Cardiac fibroblast (primary cell): Measurements from ENCODE around the gene NR2F6.
"Not testable (repeated sequence)": the region's sequence is repeated elsewhere in the genome, so short reads cannot be mapped to it uniquely, and the experiment has no call there.

Experiments
- DNase-seq, 2 donors: peaks; one replicate each; pipeline versions ENCODE4 v3.0.0 to v3.0.0-alpha.2; 2010; ENCODE audit warnings: low read depth in 2 of 2
- H3K4me3 ChIP-seq, 2 donors: replicated peaks in 1 of 2; 1 replicate in 1 of 2; 2 replicates in 1 of 2; pipeline ENCODE4 v1.5.1; 2011; ENCODE audit warnings: low read depth in 2 of 2, low read length in 2 of 2, mild to moderate bottlenecking in 2 of 2, moderate library complexity in 1 of 2
- TF ChIP-seq, protein P1 (sequence below): IDR thresholded peaks from one replicate; pipeline ENCODE4 v1.5.1; 2011; ENCODE audit warnings: low read depth, mild to moderate bottlenecking, low read length, inconsistent platforms

NR2F6 gene

DNA sequence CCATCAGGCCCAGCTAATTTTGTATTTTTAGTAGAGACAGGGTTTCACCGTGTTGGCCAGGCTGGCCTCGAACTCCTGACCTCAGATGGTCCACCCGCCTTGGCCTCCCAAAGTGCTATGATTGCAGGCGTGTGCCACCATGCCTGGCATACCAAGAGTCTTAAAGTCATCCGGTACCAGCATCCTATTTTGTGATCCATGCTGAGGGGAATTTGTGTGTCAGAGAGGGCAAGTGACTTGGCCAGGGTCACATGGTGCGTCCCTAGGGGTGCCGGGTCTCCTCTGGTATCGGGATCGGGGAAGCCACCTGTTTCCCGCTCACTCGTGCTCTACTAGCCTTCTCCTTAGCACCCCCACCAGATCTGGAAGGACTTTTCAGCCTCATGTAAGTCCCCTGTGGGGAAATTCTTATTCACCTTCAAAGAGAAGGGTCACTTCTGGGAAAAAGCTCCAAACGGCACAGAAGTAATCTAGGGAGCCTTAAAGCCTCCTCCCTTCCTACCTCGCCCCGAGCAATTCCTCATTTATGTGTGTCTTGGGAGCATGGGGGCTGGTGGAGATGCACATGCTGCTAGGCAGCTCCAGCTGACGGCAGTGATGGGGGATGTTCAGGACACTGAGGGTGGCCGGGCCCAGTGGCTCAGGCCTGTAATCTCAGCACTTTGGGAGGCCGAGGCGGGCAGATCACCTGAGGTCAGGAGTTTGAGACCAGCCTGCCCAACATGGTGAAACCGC lies 29.9 kb upstream of the NR2F6 start:
- H3K4me3 ChIP-seq = no peak overlapping the region
- DNase-seq = no peak
- TF ChIP-seq, protein P1, sequence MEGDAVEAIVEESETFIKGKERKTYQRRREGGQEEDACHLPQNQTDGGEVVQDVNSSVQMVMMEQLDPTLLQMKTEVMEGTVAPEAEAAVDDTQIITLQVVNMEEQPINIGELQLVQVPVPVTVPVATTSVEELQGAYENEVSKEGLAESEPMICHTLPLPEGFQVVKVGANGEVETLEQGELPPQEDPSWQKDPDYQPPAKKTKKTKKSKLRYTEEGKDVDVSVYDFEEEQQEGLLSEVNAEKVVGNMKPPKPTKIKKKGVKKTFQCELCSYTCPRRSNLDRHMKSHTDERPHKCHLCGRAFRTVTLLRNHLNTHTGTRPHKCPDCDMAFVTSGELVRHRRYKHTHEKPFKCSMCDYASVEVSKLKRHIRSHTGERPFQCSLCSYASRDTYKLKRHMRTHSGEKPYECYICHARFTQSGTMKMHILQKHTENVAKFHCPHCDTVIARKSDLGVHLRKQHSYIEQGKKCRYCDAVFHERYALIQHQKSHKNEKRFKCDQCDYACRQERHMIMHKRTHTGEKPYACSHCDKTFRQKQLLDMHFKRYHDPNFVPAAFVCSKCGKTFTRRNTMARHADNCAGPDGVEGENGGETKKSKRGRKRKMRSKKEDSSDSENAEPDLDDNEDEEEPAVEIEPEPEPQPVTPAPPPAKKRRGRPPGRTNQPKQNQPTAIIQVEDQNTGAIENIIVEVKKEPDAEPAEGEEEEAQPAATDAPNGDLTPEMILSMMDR = no peak

DNA sequence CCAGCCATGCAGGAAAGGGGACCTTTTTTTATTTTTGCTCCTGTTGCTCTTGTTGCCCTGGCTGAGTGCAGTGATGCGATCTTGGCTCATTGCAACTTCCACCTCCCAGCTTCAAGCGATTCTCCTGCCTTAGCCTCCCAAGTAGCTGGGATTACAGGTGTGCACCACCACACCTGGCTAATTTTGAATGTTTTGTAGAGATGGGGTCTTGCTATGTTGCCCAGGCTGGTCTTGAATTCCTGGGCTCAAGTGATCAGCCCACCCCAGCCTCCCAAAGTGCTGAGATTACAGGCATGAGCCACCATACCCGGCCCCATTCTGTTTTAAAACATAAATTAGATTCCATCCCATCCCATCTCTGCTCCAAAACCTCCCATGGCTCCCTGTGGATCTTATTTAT lies 29.2 kb upstream of the NR2F6 start:
- not testable (repeated sequence) for H3K4me3 ChIP-seq, DNase-seq

DNA sequence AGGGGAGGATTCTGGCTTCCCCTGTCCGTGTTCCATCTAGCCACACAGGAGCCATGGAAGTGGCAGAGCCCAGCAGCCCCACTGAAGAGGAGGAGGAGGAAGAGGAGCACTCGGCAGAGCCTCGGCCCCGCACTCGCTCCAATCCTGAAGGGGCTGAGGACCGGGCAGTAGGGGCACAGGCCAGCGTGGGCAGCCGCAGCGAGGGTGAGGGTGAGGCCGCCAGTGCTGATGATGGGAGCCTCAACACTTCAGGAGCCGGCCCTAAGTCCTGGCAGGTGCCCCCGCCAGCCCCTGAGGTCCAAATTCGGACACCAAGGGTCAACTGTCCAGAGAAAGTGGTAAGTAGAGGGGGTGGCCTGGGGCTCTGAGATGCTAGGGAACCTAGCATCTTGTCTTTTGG lies 23.0 kb upstream of the NR2F6 start:
- TF ChIP-seq, protein P1 = no peak
- DNase-seq = no peak
- no peak overlapping the region for H3K4me3 ChIP-seq

DNA sequence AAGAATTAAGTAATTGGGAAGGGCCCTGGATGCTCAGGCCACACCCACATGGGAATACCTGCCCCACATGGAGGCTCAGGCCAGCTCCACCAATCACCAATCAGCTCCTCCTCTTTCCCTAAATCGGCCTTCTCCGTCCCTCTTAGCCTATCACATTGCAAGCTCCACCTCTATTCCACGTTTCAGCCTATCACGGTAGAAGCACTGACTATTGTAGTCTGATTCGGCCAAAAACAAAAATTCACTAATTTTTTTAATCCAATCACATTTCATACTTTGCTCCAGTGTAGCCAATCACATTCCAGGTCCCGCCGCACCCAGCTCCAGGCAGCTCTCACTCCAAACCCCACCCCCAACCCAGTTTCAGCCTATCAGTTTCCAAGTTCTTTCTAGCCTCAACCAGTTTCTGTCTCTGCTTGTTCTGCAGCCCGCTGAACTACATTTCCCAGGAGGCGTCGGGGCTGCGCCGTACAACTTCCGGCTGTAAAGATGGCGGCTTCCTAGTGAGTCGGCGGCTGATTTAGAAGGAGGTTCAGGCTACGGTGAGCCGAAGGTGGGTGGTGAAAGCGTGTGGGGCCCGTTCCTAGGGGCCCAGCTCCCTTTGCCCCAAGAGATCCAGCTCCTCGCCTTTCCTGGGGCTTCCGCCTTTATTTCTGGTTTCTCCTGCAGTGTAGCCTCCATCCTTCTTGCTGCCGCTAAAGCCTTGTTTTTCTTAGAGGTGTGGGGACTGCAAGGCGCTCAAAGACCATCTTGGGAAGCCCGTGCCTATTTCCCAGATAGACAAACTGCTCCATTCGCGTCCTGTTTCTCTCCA lies 21.5 kb upstream of the NR2F6 start, which contains the start of gene BABAM1:
TSS of gene BABAM1 (plus strand) at position 469 of the 814 bp plus-strand sequence. CDS start 1,364 bp downstream, outside the sequence.
- TF ChIP-seq, protein P1 = no peak

DNA sequence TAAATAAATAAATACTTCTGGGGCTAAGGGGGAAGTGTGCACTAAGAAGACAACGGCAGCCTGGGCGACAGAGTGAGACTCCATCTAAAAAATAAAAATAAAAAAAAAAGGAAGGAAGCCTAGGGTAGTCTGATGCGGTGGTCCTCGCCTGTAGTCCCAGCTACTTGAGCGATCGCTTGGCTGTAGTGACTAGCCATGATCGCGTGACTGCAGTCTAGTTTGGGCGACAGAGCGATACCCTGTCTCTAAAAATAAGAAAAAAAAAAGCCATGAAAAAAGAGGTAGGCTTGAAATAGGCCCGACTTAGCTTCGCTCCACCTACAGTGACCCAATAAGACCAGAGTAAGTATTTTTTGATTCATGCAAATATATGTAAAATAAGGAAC lies 20.9 kb upstream of the NR2F6 start:
- no peak overlapping the region for H3K4me3 ChIP-seq
- DNase-seq = no peak
- TF ChIP-seq, protein P1 = no peak

More for the DNA sequence above, 21.5 kb upstream of the NR2F6 start, which contains the start of gene BABAM1:
- H3K4me3 ChIP-seq = peak within 1 kb of the TSS; percentile 90 to 97
- DNase-seq = peak; percentile 99

DNA sequence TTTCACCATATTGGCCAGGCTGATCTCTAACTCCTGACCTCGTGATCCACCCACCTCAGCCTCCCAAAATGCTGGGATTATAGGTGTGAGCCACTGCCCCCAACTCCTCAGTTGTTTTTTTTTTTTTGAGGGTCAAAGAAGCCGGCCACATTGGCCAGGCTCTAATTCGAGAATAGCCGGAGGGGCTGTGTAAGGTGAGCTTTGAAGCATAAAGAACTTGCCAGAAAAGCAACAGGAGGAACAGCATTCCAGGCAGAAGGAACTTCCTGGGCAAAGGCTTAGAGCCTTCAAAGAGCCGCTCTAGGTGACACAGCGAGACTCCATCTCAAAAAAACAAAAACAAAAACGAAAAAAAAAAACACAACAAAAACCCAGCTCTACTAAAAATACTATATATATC lies 20.3 kb upstream of the NR2F6 start:
- H3K4me3 ChIP-seq = no peak overlapping the region
- TF ChIP-seq, protein P1 = no peak
- no peak for DNase-seq

DNA sequence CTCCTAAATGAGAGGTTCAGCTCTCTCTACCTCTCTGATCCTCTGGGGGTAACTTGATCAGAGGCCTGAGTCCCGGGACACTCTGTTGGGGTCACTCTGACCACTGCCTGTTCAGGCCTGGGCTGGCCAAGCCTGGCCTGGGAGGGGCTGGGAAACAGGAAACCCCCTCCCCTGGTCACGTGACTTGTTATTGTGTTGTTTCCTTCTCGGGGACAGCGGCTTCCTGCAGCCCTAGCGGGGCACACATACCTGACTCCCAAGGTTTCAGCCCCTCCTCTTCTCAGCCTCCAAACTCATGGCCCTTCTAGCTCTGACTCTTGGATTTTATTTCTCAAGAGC lies 18.9 kb upstream of the NR2F6 start, which contains the start of gene USHBP1:
TSS of gene USHBP1 (minus strand) at position 105 of the 339 bp plus-strand sequence. CDS start 446 bp downstream, outside the sequence.
- no peak within 1 kb of the TSS for H3K4me3 ChIP-seq
- TF ChIP-seq, protein P1 = no peak
- DNase-seq = no peak
